ENCODE data around the gene EIF4E3. TPM values are rescaled to one million over a fixed set of nuclear protein-coding genes. Genes with fewer than 3 reads are reported as not detected.

EIF4E3 gene
- total and polyA plus RNA-seq, 2 donors (not counting 1 experiment from before 2014, with no cell fraction given), result 1.00 to 5.0 TPM

DNA sequence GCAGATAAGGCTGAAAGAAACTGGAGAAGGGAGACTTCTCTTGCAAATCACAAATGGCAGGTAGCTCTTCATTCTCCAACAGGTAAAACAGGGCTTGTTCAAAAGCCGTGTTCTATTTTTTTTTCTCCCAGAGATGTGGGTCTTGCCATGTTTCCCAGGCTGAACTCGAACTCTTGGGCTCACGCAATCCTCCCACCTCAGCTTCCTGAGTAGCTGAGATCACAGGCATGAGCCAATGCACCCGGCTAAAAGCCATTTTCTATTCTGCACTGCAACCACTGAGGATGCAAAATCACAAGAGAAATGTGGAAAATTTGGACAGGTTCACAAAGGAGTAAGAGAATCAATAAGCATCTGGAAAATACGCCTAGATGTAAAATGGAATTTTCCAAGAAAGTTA lies 19.5 kb downstream of the EIF4E3 start:
- intact Hi-C loops (cut with micrococcal nuclease), result no loop called here
- H3K27me3 ChIP-seq (replicated peaks in 1 of 4; ENCODE audit: control extremely low read depth in 1 of 4, control insufficient read depth in 3 of 4, insufficient read depth in 4 of 4, low read length in 3 of 4), result no peaks in the 10 kb centered on the region
- H3K27ac Mint-ChIP-seq, result no peak overlapping the region
- TF ChIP-seq, protein P1, sequence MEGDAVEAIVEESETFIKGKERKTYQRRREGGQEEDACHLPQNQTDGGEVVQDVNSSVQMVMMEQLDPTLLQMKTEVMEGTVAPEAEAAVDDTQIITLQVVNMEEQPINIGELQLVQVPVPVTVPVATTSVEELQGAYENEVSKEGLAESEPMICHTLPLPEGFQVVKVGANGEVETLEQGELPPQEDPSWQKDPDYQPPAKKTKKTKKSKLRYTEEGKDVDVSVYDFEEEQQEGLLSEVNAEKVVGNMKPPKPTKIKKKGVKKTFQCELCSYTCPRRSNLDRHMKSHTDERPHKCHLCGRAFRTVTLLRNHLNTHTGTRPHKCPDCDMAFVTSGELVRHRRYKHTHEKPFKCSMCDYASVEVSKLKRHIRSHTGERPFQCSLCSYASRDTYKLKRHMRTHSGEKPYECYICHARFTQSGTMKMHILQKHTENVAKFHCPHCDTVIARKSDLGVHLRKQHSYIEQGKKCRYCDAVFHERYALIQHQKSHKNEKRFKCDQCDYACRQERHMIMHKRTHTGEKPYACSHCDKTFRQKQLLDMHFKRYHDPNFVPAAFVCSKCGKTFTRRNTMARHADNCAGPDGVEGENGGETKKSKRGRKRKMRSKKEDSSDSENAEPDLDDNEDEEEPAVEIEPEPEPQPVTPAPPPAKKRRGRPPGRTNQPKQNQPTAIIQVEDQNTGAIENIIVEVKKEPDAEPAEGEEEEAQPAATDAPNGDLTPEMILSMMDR (IDR thresholded peaks at IDR 0.05), result no peak
- TF ChIP-seq EZH2 (IDR thresholded peaks at IDR 0.05; ENCODE audit: borderline replicate concordance, insufficient read depth, low read depth, low read length, poor library complexity, severe bottlenecking), result no peak
- no peak for ATAC-seq (ENCODE audit: low read depth)
- 80% methylated on average over 3 of the region's 5 CpGs for WGBS (ENCODE audit: insufficient coverage)
- no peak overlapping the region for H3K4me3 Mint-ChIP-seq
- peaks cover 0 to 5% of the 10 kb centered on the region in 2 donors for H3K4me1 ChIP-seq (ENCODE audit: control insufficient read depth in 2 of 2, insufficient read depth in 2 of 2, low read length in 2 of 2)
- no peak overlapping the region for H3K27ac ChIP-seq (ENCODE audit: low read length in 2 of 2)
- no peaks in the 10 kb centered on the region for H3K9me3 ChIP-seq (ENCODE audit: control extremely low read depth in 1 of 3, control insufficient read depth in 2 of 3, insufficient read depth in 1 of 3, low read length in 2 of 3)
- H4K20me1 ChIP-seq (ENCODE audit: control insufficient read depth, insufficient read depth, low read length, poor library complexity, severe bottlenecking), result no peaks in the 10 kb centered on the region
- ChIA-PET CTCF (interaction anchor here (1.5 kb wide), 1 partner anchor 25 kb away, joined by 3 read pairs; no protein-coding TSS in a partner anchor), POLR2A (no interaction called here)
- H3K4me2 ChIP-seq (replicated peaks; ENCODE audit: low read depth, low read length, poor library complexity, severe bottlenecking), result no peak overlapping the region
- H3K4me1 Mint-ChIP-seq, result peaks cover 6% of the 10 kb centered on the region
- H2AFZ ChIP-seq (ENCODE audit: insufficient read depth, low read depth, low read length, poor library complexity, severe bottlenecking), result no peak overlapping the region
- H3K79me2 ChIP-seq (ENCODE audit: control insufficient read depth, insufficient read depth, low read length), result no peaks in the 10 kb centered on the region
- H3K36me3 ChIP-seq (replicated peaks in 1 of 2; ENCODE audit: control extremely low read depth in 1 of 2, control insufficient read depth in 1 of 2, extremely low read depth in 1 of 2, insufficient read depth in 2 of 2, low read length in 1 of 2), result no peaks in the 10 kb centered on the region
- DNase-seq, result no peak
- H3K27me3 Mint-ChIP-seq, result no peaks in the 10 kb centered on the region
- H3K9ac ChIP-seq (ENCODE audit: low read length), result no peak overlapping the region
- H3K4me3 ChIP-seq (ENCODE audit: control extremely low read depth in 1 of 5, extremely low read depth in 1 of 5, insufficient read depth in 1 of 5, low read depth in 2 of 5, low read length in 4 of 5), result no peak overlapping the region
- no peaks in the 10 kb centered on the region for H3K9me3 Mint-ChIP-seq (ENCODE audit: insufficient read depth)

DNA sequence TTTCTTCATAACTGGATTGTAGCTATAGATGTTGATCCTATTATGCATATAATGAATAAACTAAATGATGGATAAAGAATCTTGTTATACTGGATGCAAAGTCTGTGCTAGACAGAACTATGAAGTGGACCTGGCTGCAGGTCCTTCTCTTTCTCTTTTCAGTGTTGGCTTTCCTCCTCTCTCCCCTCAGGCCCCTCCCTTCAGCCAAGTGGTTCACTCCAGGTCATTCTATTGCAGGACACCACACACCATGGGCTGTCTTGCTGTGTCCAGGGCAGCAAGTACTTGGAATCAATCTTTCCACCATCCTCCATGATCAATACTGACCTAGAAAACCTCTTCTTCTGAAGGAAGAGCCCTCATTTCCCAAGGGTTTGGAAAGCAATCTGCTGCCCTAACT lies 20.3 kb downstream of the EIF4E3 start:
- H3K4me3 Mint-ChIP-seq, result no peak overlapping the region

More for the DNA sequence above, 20.3 kb downstream of the EIF4E3 start:
- Mint-ChIP-seq H3K27ac (no peak overlapping the region), H3K4me1 (peaks cover 6% of the 10 kb centered on the region), H3K9me3 (ENCODE audit: insufficient read depth) (no peaks in the 10 kb centered on the region), H3K27me3 (no peaks in the 10 kb centered on the region)
- H3K4me3 ChIP-seq (ENCODE audit: control extremely low read depth in 1 of 5, extremely low read depth in 1 of 5, insufficient read depth in 1 of 5, low read depth in 2 of 5, low read length in 4 of 5), result no peak overlapping the region
- CTCF ChIA-PET, result interaction anchor here (1.5 kb wide), 1 partner anchor 25 kb away, joined by 3 read pairs; no protein-coding TSS in a partner anchor
- H2AFZ ChIP-seq (ENCODE audit: insufficient read depth, low read depth, low read length, poor library complexity, severe bottlenecking), result no peak overlapping the region
- H3K4me1 ChIP-seq (ENCODE audit: control insufficient read depth in 2 of 2, insufficient read depth in 2 of 2, low read length in 2 of 2), result peaks cover 0 to 5% of the 10 kb centered on the region in 2 donors
- no peak for DNase-seq
- H4K20me1 ChIP-seq (ENCODE audit: control insufficient read depth, insufficient read depth, low read length, poor library complexity, severe bottlenecking), result no peaks in the 10 kb centered on the region
- ATAC-seq (ENCODE audit: low read depth), result no peak
- POLR2A ChIA-PET, result no interaction called here
- H3K79me2 ChIP-seq (ENCODE audit: control insufficient read depth, insufficient read depth, low read length), result no peaks in the 10 kb centered on the region
- H3K27me3 ChIP-seq (replicated peaks in 1 of 4; ENCODE audit: control extremely low read depth in 1 of 4, control insufficient read depth in 3 of 4, insufficient read depth in 4 of 4, low read length in 3 of 4), result no peaks in the 10 kb centered on the region
- intact Hi-C loops (cut with micrococcal nuclease), result no loop called here
- no peaks in the 10 kb centered on the region for H3K36me3 ChIP-seq (replicated peaks in 1 of 2; ENCODE audit: control extremely low read depth in 1 of 2, control insufficient read depth in 1 of 2, extremely low read depth in 1 of 2, insufficient read depth in 2 of 2, low read length in 1 of 2)
- no peak overlapping the region for H3K4me2 ChIP-seq (replicated peaks; ENCODE audit: low read depth, low read length, poor library complexity, severe bottlenecking)
- H3K9me3 ChIP-seq (ENCODE audit: control extremely low read depth in 1 of 3, control insufficient read depth in 2 of 3, insufficient read depth in 1 of 3, low read length in 2 of 3), result no peaks in the 10 kb centered on the region
- no peak for TF ChIP-seq EZH2 (IDR thresholded peaks at IDR 0.05; ENCODE audit: borderline replicate concordance, insufficient read depth, low read depth, low read length, poor library complexity, severe bottlenecking)
- TF ChIP-seq, protein P1 (IDR thresholded peaks at IDR 0.05), result no peak
- H3K27ac ChIP-seq (ENCODE audit: low read length in 2 of 2), result no peak overlapping the region
- no peak overlapping the region for H3K9ac ChIP-seq (ENCODE audit: low read length)

All from B cell (primary cell).